PC-9 (cell line): ENCODE results near the gene SCN1B. TPM values are rescaled to one million over a fixed set of nuclear protein-coding genes. Genes with fewer than 3 reads are reported as not detected.

Experiments
- BruUV-seq: library from RNA; stranded (reverse); fragments of 400-500 nt; replicated peaks from 2 replicates; lab custom pipeline; 2021; lab: Mats Ljungman, UMichigan
- CTCF ChIA-PET: fragments of 300-600 bp; sonication (Branson Sonifier 250); formaldehyde crosslinking; loops from one replicate; lab custom pipeline; 2022; ENCODE audit warnings: antibody characterized with exemption; lab: Charles Lee
- POLR2A ChIA-PET: fragments of 300-600 bp; sonication (Branson Sonifier 250); formaldehyde crosslinking; loops from one replicate; lab custom pipeline; 2022; ENCODE audit warnings: antibody characterized with exemption; ENCODE audit not compliant: unreplicated experiment; lab: Charles Lee
- DNase-seq, 2 experiments: peaks; one replicate each; pipeline versions ENCODE4 v3.0.0 to v3.0.0-alpha.2; 2015 to 2022; ENCODE audit warnings: mixed read lengths in 1 of 2
- H2AFZ ChIP-seq: fragments of 200-600 bp; sonication (generic); 2 replicates; pipeline ENCODE4 v1.8.1; 2017; ENCODE audit warnings: antibody characterized with exemption
- H3F3A ChIP-seq: fragments of 200-600 bp; sonication (generic); 2 replicates; pipeline ENCODE4 v1.8.1; 2017; ENCODE audit warnings: antibody characterized with exemption, mild to moderate bottlenecking, low read depth; ENCODE audit not compliant: insufficient read depth
- H3K27ac ChIP-seq: fragments of 200-600 bp; sonication (generic); 2 replicates; pipeline ENCODE4 v1.6.1; 2016; ENCODE audit warnings: mixed run types
- H3K27me3 ChIP-seq: fragments of 200-600 bp; sonication (generic); 2 replicates; pipeline ENCODE4 v1.6.1; 2016; ENCODE audit warnings: low read depth, mixed run types; ENCODE audit not compliant: insufficient read depth
- H3K36me3 ChIP-seq: fragments of 200-600 bp; sonication (generic); 2 replicates; pipeline ENCODE4 v1.6.1; 2016; ENCODE audit warnings: low read depth, mixed run types
- H3K4me1 ChIP-seq: fragments of 200-600 bp; sonication (generic); replicated peaks from 2 replicates; pipeline ENCODE4 v1.6.1; 2016; ENCODE audit warnings: mixed run types; ENCODE audit not compliant: insufficient read depth
- H3K4me2 ChIP-seq: fragments of 200-600 bp; sonication (generic); 2 replicates; pipeline ENCODE4 v1.6.1; 2017; ENCODE audit warnings: mixed run types
- H3K4me3 ChIP-seq: fragments of 200-600 bp; sonication (generic); 2 replicates; pipeline ENCODE4 v1.6.1; 2016; ENCODE audit warnings: mixed run types
- H3K79me2 ChIP-seq: fragments of 200-600 bp; sonication (generic); 2 replicates; pipeline ENCODE4 v1.6.1; 2017; ENCODE audit warnings: low read depth, mixed run types
- H3K9me2 ChIP-seq: fragments of 200-600 bp; sonication (generic); 2 replicates; pipeline ENCODE4 v1.8.1; 2017; ENCODE audit warnings: mild to moderate bottlenecking; ENCODE audit not compliant: insufficient read depth
- H3K9me3 ChIP-seq: fragments of 200-600 bp; sonication (generic); 2 replicates; pipeline ENCODE4 v1.8.1; 2016; ENCODE audit warnings: low read depth; ENCODE audit not compliant: insufficient read depth
- H4K20me1 ChIP-seq: fragments of 200-600 bp; sonication (generic); 2 replicates; pipeline ENCODE4 v1.8.1; 2017; ENCODE audit not compliant: insufficient read depth
- CTCF ChIP-seq: fragments of 200-600 bp; sonication (generic); conservative IDR thresholded peaks from 2 replicates; pipeline ENCODE4 v1.6.1; 2017; ENCODE audit warnings: mixed run types, antibody characterized with exemption, mild to moderate bottlenecking, moderate library complexity
- EZH2 ChIP-seq: fragments of 200-600 bp; sonication (generic); IDR thresholded peaks from 2 replicates; pipeline ENCODE4 v1.8.0; 2017; ENCODE audit warnings: antibody characterized with exemption, low read depth
- intact Hi-C: fragments of 100-400 bp; cut with micrococcal nuclease; formaldehyde crosslinking; loops from one replicate; pipeline ENCODE4 v1.10.0; 2022; ENCODE audit not compliant: unreplicated experiment
- total RNA-seq: library from RNA; stranded (reverse); gene quantifications from 2 replicates; pipeline ENCODE4 v1.2.3, GENCODE V29; 2021

Gene SCN1B
- total RNA-seq, 1 experiment from 2014 or later, result 2.4 TPM

GRCh38 chr19:35038623-35039512 lies 8.6 kb downstream of the SCN1B start:
- H3K9me3 ChIP-seq, result no peaks in the 10 kb centered on the region
- no peaks in the 10 kb centered on the region for H3K36me3 ChIP-seq
- intact Hi-C loops, result no loop called here
- POLR2A ChIA-PET, result no interaction called here
- TF ChIP-seq EZH2 (no peak), CTCF (no peak)
- H3K79me2 ChIP-seq, result no peaks in the 10 kb centered on the region
- peaks cover 2% of the 10 kb centered on the region; the same call in 1 of the 2 replicates for H3F3A ChIP-seq
- H2AFZ ChIP-seq, result no peak overlapping the region
- no peaks in the 10 kb centered on the region for H3K9me2 ChIP-seq
- no TSS peak for BruUV-seq
- no peaks in the 10 kb centered on the region for H4K20me1 ChIP-seq
- DNase-seq, result no peak
- H3K4me3 ChIP-seq, result no peak overlapping the region
- no peak overlapping the region for H3K4me2 ChIP-seq
- H3K27ac ChIP-seq, result no peak overlapping the region
- H3K4me1 ChIP-seq, result peaks cover 8% of the 10 kb centered on the region; the same call in 1 of the 2 replicates
- no peaks in the 10 kb centered on the region for H3K27me3 ChIP-seq
- CTCF ChIA-PET, result no interaction called here

DNA sequence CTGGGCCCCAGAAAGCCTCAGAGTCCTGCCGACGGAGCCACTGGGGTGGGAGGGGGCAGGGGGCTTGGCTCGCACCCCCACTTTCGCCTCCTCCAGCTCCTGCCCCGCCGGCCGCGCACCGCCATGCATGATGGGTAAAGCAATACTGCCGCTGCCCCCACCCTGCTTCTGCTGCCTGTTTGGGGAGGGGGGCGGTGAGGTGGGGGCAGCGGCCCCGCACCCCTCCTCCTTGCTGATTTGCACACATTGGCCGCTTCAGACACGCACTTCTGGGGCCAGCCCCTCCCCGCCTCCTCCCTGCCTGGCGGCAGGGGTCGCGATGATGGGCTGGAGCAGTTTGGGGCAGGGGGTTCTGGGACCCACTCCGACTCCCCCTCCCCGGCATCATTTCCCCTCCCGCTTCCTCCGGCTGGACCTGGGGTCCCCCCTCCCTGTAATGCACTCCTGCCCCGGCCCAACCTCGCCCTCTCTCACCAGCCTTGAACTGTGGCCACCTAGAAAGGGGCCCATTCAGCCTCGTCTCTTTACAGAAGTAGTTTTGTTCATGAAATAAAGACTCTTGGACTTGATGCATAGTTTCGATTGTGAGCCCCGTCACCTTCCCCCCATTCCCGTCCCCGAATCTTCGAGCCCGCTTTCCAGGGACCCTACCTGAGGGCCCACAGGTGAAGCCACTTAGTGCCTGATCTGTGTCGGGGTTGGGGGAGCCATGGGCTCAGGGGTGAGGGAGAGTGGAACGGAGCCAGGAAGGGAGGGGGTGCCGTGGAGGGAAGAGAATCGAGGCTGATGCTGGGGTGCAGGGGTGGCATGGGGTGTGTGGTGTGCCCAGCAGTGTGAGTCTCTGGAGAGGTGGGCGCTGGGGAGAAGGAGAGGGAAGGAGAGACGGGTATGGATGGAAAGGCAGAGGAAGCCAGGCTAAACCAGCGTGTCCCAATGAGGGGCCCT lies 9.9 kb downstream of the SCN1B start:
- Histone ChIP-seq H3K9me3 (no peaks in the 10 kb centered on the region), H3K27ac (no peak overlapping the region), H3K36me3 (no peaks in the 10 kb centered on the region), H3F3A (peaks cover 6% of the 10 kb centered on the region; the same call in 1 of the 2 replicates), H3K79me2 (no peaks in the 10 kb centered on the region), H3K9me2 (no peaks in the 10 kb centered on the region), H3K4me3 (no peak overlapping the region; the same call in 1 of the 2 replicates), H3K4me2 (peak overlapping the region; percentile 73; the same call in 1 of the 2 replicates), H3K4me1 (peaks cover 8% of the 10 kb centered on the region; the same call in 1 of the 2 replicates), H4K20me1 (no peaks in the 10 kb centered on the region), H2AFZ (no peak overlapping the region), H3K27me3 (no peaks in the 10 kb centered on the region)
- intact Hi-C loops, result no loop called here
- POLR2A ChIA-PET, result no interaction called here
- DNase-seq, result no peak
- CTCF ChIA-PET, result no interaction called here
- TF ChIP-seq EZH2, result no peak
- TF ChIP-seq CTCF, result no peak
- no TSS peak for BruUV-seq
